Prostate gland (tissue), 2 donors: ENCODE results near the gene FAF2.
"Not testable (repeated sequence)": the region's sequence is repeated elsewhere in the genome, so short reads cannot be mapped to it uniquely, and the experiment has no call there.

Source experiments
- POLR2AphosphoS5 ChIP-seq: sonication (generic); formaldehyde crosslinking; IDR thresholded peaks from one replicate; pipeline ENCODE4 v1.6.1; 2017; ENCODE audit warnings: antibody characterized with exemption
- TF ChIP-seq, protein P1 (sequence below), 4 experiments: fragments of 200-600 bp in 2 of 4; fragments of 450-650 bp in 2 of 4; sonication (generic) in 2 of 4; IDR thresholded peaks; 1 replicate in 3 of 4; 2 replicates in 1 of 4; pipeline ENCODE4 v1.5.1; 2016 to 2019; ENCODE audit warnings: antibody characterized with exemption in 4 of 4, mild to moderate bottlenecking in 2 of 4, moderate library complexity in 2 of 4

DNA sequence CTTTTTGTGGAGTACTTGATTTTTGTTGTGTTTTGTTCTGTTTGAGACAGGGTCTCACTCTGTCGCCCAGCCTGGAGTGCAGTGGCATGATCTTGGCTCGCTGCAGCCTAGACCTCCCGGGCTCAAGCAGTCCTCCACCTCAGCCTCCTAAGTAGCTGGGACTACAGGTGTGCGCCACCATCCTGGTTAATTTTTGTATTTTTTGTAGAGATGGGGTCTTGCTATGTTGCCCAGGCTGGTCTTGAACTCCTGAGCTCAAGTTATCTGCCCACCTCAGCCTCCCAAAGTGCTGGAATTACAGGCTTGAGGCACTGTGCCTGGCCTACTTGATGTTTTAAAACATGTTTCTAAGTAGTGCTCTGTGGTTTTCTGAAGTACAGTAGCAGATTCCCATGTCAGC lies 39.0 kb downstream of the FAF2 start:
- TF ChIP-seq, protein P1, sequence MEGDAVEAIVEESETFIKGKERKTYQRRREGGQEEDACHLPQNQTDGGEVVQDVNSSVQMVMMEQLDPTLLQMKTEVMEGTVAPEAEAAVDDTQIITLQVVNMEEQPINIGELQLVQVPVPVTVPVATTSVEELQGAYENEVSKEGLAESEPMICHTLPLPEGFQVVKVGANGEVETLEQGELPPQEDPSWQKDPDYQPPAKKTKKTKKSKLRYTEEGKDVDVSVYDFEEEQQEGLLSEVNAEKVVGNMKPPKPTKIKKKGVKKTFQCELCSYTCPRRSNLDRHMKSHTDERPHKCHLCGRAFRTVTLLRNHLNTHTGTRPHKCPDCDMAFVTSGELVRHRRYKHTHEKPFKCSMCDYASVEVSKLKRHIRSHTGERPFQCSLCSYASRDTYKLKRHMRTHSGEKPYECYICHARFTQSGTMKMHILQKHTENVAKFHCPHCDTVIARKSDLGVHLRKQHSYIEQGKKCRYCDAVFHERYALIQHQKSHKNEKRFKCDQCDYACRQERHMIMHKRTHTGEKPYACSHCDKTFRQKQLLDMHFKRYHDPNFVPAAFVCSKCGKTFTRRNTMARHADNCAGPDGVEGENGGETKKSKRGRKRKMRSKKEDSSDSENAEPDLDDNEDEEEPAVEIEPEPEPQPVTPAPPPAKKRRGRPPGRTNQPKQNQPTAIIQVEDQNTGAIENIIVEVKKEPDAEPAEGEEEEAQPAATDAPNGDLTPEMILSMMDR (IDR thresholded peaks at IDR 0.05), result not testable (repeated sequence)
- TF ChIP-seq POLR2AphosphoS5, result not testable (repeated sequence)
